EH (cell line): ENCODE data around the gene NAV2.
A peak's percentile ranks its signal among the peaks of the same experiment; 100 is the strongest.

Experiments used
- DNase-seq: peaks from one replicate; pipeline ENCODE4 v3.0.0-alpha.2; 2015; ENCODE audit warnings: low read depth

Gene NAV2

GRCh38 chr11:19864141-19865140 lies 151.8 kb downstream of the NAV2 start:
- peak; percentile 64 for DNase-seq

GRCh38 chr11:19866037-19866436 lies 153.4 kb downstream of the NAV2 start:
- no peak for DNase-seq

GRCh38 chr11:19866521-19866920 lies 153.9 kb downstream of the NAV2 start:
- no peak for DNase-seq

GRCh38 chr11:19867064-19867463 lies 154.4 kb downstream of the NAV2 start:
- DNase-seq = no peak

GRCh38 chr11:19868281-19868821 lies 155.7 kb downstream of the NAV2 start:
- DNase-seq = peak; percentile 93

GRCh38 chr11:19868871-19869270 lies 156.2 kb downstream of the NAV2 start:
- no peak for DNase-seq

- no peak for DNase-seq
Observed at GRCh38 chr11:19869466-19869865, 156.8 kb downstream of the NAV2 start.

- no peak for DNase-seq
Observed at GRCh38 chr11:19869946-19870589, 157.4 kb downstream of the NAV2 start.

GRCh38 chr11:19871531-19871930 lies 158.9 kb downstream of the NAV2 start:
- no peak for DNase-seq

- DNase-seq = no peak
Observed at GRCh38 chr11:19872512-19873145, 160.0 kb downstream of the NAV2 start.

GRCh38 chr11:19873730-19874129 lies 161.1 kb downstream of the NAV2 start:
- DNase-seq = no peak

- DNase-seq = peak; percentile 43
Observed at GRCh38 chr11:19874266-19874665, 161.6 kb downstream of the NAV2 start.

- DNase-seq = no peak
Observed at GRCh38 chr11:19876750-19877149, 164.1 kb downstream of the NAV2 start.

GRCh38 chr11:19878520-19878919 lies 165.9 kb downstream of the NAV2 start:
- DNase-seq = no peak

- no peak for DNase-seq
Observed at GRCh38 chr11:19879307-19880087, 166.9 kb downstream of the NAV2 start.

- DNase-seq = no peak
Observed at GRCh38 chr11:19880088-19880345, 167.4 kb downstream of the NAV2 start.

GRCh38 chr11:19881177-19881576 lies 168.5 kb downstream of the NAV2 start:
- no peak for DNase-seq

GRCh38 chr11:19882356-19882755 lies 169.7 kb downstream of the NAV2 start:
- no peak for DNase-seq

- peak; percentile 48 for DNase-seq
Observed at GRCh38 chr11:19886498-19886897, 173.9 kb downstream of the NAV2 start.

- no peak for DNase-seq
Observed at GRCh38 chr11:19887842-19888241, 175.2 kb downstream of the NAV2 start.

- DNase-seq = peak; percentile 85
Observed at GRCh38 chr11:19889531-19889930, 176.9 kb downstream of the NAV2 start.

- DNase-seq = peak; percentile 97
Observed at GRCh38 chr11:19890308-19890707, 177.7 kb downstream of the NAV2 start.
